Upper lobe of right lung (tissue), 1 donor: ENCODE measurements around the gene ZG16B. TPM values are rescaled to one million over a fixed set of nuclear protein-coding genes. Genes with fewer than 3 reads are reported as not detected.

Experiments
- ATAC-seq: fragments of 200-7000 bp; cut with Tn5 transposase; one replicate; pipeline ENCODE4 v1.9.1; 2020; ENCODE audit warnings: mild to moderate bottlenecking, moderate library complexity
- DNase-seq: peaks from one replicate; pipeline ENCODE4 v3.0.0-alpha.2; 2020
- H3K27ac ChIP-seq: fragments of 200-600 bp; one replicate; pipeline ENCODE4 v1.8.0; 2022
- H3K27me3 ChIP-seq: fragments of 200-600 bp; one replicate; pipeline ENCODE4 v1.8.0; 2022; ENCODE audit warnings: mild to moderate bottlenecking
- H3K36me3 ChIP-seq: fragments of 200-600 bp; one replicate; pipeline ENCODE4 v1.8.0; 2022
- H3K4me1 ChIP-seq: fragments of 200-600 bp; one replicate; pipeline ENCODE4 v1.8.0; 2022
- H3K4me3 ChIP-seq: fragments of 200-600 bp; one replicate; pipeline ENCODE4 v1.8.0; 2022; ENCODE audit warnings: mild to moderate bottlenecking
- H3K9me3 ChIP-seq: fragments of 200-600 bp; one replicate; pipeline ENCODE4 v1.8.0; 2022
- intact Hi-C: fragments of 100-400 bp; cut with DNase I; formaldehyde crosslinking; loops from one replicate; pipeline ENCODE4 v1.11.0; 2022
- total RNA-seq: library from RNA; stranded (reverse); fragmentation: NEBNext Ultra II Directional; extraction: Animal tissue kit (Norgen Biotek cat#: 25700); gene quantifications from one replicate; pipeline ENCODE4 v1.2.1, GENCODE V29; 2021
- TF ChIP-seq, protein P1 (sequence below): fragments of 200-600 bp; IDR thresholded peaks from one replicate; pipeline ENCODE4 v1.8.0; 2022; ENCODE audit warnings: antibody characterized with exemption
- donor health status: DM: no; HTN: yes; CAD: no; lungs with severe emphysema.

ZG16B gene
- total RNA-seq, 1 donor from 2014 or later: not detected

GRCh38 chr16:2866431-2866830 lies 36.3 kb downstream of the ZG16B start:
- no peaks in the 10 kb centered on the region for H3K27me3 ChIP-seq
- DNase-seq (no peak), ATAC-seq (no peak)
- no peaks in the 10 kb centered on the region for H3K9me3 ChIP-seq
- intact Hi-C loops: no loop called here
- TF ChIP-seq, protein P1, sequence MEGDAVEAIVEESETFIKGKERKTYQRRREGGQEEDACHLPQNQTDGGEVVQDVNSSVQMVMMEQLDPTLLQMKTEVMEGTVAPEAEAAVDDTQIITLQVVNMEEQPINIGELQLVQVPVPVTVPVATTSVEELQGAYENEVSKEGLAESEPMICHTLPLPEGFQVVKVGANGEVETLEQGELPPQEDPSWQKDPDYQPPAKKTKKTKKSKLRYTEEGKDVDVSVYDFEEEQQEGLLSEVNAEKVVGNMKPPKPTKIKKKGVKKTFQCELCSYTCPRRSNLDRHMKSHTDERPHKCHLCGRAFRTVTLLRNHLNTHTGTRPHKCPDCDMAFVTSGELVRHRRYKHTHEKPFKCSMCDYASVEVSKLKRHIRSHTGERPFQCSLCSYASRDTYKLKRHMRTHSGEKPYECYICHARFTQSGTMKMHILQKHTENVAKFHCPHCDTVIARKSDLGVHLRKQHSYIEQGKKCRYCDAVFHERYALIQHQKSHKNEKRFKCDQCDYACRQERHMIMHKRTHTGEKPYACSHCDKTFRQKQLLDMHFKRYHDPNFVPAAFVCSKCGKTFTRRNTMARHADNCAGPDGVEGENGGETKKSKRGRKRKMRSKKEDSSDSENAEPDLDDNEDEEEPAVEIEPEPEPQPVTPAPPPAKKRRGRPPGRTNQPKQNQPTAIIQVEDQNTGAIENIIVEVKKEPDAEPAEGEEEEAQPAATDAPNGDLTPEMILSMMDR: no peak
- H3K36me3 ChIP-seq: no peaks in the 10 kb centered on the region
- peaks cover 5% of the 10 kb centered on the region for H3K4me1 ChIP-seq
- no peak overlapping the region for H3K27ac ChIP-seq
- H3K4me3 ChIP-seq: no peak overlapping the region

GRCh38 chr16:2867661-2867986 lies 37.5 kb downstream of the ZG16B start:
- peak overlapping the region; percentile 97 for H3K27ac ChIP-seq
- DNase-seq (no peak), ATAC-seq (no peak)
- H3K9me3 ChIP-seq: no peaks in the 10 kb centered on the region
- H3K27me3 ChIP-seq: no peaks in the 10 kb centered on the region
- intact Hi-C loops: no loop called here
- peaks cover 5% of the 10 kb centered on the region for H3K4me1 ChIP-seq
- no peaks in the 10 kb centered on the region for H3K36me3 ChIP-seq
- TF ChIP-seq, protein P1: no peak
- peak overlapping the region; percentile 84 for H3K4me3 ChIP-seq

GRCh38 chr16:2867987-2868789 lies 38.1 kb downstream of the ZG16B start:
- intact Hi-C loops: no loop called here

DNA sequence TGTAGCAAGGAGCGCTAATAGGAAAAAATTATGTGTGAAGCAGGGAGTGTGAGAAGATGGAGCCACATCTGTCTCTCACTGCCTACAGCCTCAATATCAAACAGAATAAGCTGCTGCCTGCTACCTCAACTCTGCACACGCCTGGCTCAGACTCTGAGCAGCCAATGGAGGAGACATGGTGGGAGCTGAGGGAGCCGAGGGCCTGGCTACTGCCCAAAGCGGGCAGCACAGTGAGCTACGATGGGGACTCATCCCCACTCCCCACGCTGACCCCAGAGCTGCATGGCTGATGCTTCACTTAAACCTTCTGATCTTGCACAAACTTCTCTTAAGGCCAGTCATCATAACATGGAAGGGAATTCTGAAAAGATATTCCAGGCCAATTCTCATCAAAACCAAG lies 41.8 kb downstream of the ZG16B start:
- DNase-seq: no peak
- TF ChIP-seq, protein P1: no peak
- ATAC-seq: no peak
- intact Hi-C loops: no loop called here
- Histone ChIP-seq H3K4me1 (peaks cover 13% of the 10 kb centered on the region), H3K4me3 (no peak overlapping the region), H3K9me3 (no peaks in the 10 kb centered on the region), H3K27me3 (no peaks in the 10 kb centered on the region), H3K36me3 (no peaks in the 10 kb centered on the region), H3K27ac (no peak overlapping the region)

More at GRCh38 chr16:2867987-2868789, 38.1 kb downstream of the ZG16B start:
- H3K36me3 ChIP-seq: no peaks in the 10 kb centered on the region
- H3K4me1 ChIP-seq: peaks cover 5% of the 10 kb centered on the region
- H3K27ac ChIP-seq: peak overlapping the region; percentile 97
- TF ChIP-seq, protein P1: peak; percentile 99
- peak overlapping the region; percentile 84 for H3K4me3 ChIP-seq
- no peaks in the 10 kb centered on the region for H3K9me3 ChIP-seq
- DNase-seq: peak; percentile 97
- ATAC-seq: peak; percentile 99
- H3K27me3 ChIP-seq: no peaks in the 10 kb centered on the region

DNA sequence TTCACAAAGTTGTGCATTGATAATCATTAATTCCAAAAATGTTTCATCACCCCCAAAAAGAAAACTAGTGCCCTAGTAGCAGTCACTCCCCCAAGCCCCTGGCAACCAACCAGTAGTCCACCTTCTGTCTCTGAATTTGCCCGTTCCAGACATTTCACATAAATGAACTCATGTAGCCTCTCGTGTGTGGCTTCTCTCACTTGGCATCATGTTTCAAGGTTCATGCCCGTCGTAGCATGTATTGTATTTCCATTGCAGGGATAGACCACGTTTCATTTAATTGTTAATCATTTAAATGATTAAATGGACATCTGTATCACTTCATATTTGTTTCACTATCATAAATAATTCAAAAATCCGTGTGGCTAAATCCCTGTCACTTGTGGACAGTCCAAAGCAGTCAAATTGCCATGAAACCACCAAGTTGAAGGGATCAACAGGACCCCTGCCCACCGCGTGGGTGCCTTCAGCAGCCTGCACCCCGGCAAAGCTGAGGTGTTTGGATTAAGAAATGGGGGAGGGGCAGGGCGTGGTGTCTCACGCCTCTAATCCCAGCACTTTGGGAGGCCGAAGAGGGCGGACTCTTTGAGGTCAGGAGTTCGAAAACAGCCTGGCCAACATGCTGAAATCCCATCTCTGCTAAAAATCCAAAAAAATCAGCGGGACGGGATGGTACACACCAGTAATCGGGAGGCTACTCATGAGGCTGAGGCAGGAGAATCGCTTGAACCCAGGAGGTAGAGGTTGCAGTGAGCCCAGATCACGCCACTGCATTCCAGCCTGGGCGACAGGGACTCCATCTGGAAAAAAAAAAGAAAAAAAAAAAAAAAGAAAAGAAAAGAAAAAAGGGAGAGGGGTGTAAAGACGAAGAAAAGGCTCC lies 44.2 kb downstream of the ZG16B start:
- peaks cover 8% of the 10 kb centered on the region for H3K4me1 ChIP-seq
- TF ChIP-seq, protein P1: no peak
- intact Hi-C loops: no loop called here
- DNase-seq (no peak), ATAC-seq (no peak)
- no peak overlapping the region for H3K27ac ChIP-seq
- no peak overlapping the region for H3K4me3 ChIP-seq
- H3K9me3 ChIP-seq: no peaks in the 10 kb centered on the region
- H3K27me3 ChIP-seq: no peaks in the 10 kb centered on the region
- no peaks in the 10 kb centered on the region for H3K36me3 ChIP-seq
